HL-60 (cell line): ENCODE data around the gene UBE2Q2.

Experiments
- GABPA ChIP-seq: IDR thresholded peaks from 2 replicates; pipeline ENCODE4 v1.6.1; 2012; ENCODE audit warnings: low read depth
- POLR2AphosphoS5 ChIP-seq: IDR thresholded peaks from 2 replicates; pipeline ENCODE4 v1.6.1; 2012; ENCODE audit warnings: low read depth
- SPI1 ChIP-seq: IDR thresholded peaks from 2 replicates; pipeline ENCODE4 v1.6.1; 2012; ENCODE audit warnings: low read depth, mild to moderate bottlenecking, borderline replicate concordance
- TF ChIP-seq, protein P1 (sequence below): IDR thresholded peaks from one replicate; pipeline ENCODE4 v1.5.1; 2011; ENCODE audit warnings: low read length, control low read depth, inconsistent platforms; ENCODE audit not compliant: insufficient read depth
- TF ChIP-seq, protein P2 (sequence below): IDR thresholded peaks from 2 replicates; pipeline ENCODE4 v1.6.1; 2012; ENCODE audit warnings: low read depth; ENCODE audit not compliant: insufficient replicate concordance

DNA sequence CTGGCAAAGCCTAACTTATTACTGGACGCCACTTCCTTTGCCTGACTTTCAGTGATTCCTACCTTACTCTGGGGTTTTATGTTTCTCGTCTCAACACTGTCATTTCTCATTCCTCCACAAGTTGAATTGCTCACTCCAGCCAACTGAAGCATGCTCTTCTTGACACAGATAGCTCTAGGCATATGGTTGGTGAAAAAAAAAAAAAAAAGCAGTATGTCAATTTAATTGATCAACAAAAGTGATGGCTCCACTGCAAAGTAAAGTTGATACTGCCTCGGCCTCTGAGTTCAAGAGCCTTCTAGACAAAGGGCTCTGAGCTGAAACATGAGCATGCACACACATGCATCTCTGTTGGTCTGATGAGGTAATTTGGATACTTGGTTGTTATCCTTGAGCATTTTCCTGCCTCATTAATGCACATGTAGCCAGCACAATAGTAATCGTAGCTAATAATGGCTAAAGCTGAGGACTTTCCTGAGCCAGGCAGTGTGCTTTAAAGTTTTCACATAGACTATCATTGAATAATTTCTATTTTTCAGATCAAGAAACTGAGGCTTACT lies 21.4 kb upstream of the UBE2Q2 start:
- TF ChIP-seq, protein P1, sequence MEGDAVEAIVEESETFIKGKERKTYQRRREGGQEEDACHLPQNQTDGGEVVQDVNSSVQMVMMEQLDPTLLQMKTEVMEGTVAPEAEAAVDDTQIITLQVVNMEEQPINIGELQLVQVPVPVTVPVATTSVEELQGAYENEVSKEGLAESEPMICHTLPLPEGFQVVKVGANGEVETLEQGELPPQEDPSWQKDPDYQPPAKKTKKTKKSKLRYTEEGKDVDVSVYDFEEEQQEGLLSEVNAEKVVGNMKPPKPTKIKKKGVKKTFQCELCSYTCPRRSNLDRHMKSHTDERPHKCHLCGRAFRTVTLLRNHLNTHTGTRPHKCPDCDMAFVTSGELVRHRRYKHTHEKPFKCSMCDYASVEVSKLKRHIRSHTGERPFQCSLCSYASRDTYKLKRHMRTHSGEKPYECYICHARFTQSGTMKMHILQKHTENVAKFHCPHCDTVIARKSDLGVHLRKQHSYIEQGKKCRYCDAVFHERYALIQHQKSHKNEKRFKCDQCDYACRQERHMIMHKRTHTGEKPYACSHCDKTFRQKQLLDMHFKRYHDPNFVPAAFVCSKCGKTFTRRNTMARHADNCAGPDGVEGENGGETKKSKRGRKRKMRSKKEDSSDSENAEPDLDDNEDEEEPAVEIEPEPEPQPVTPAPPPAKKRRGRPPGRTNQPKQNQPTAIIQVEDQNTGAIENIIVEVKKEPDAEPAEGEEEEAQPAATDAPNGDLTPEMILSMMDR: no peak
- TF ChIP-seq, protein P2, sequence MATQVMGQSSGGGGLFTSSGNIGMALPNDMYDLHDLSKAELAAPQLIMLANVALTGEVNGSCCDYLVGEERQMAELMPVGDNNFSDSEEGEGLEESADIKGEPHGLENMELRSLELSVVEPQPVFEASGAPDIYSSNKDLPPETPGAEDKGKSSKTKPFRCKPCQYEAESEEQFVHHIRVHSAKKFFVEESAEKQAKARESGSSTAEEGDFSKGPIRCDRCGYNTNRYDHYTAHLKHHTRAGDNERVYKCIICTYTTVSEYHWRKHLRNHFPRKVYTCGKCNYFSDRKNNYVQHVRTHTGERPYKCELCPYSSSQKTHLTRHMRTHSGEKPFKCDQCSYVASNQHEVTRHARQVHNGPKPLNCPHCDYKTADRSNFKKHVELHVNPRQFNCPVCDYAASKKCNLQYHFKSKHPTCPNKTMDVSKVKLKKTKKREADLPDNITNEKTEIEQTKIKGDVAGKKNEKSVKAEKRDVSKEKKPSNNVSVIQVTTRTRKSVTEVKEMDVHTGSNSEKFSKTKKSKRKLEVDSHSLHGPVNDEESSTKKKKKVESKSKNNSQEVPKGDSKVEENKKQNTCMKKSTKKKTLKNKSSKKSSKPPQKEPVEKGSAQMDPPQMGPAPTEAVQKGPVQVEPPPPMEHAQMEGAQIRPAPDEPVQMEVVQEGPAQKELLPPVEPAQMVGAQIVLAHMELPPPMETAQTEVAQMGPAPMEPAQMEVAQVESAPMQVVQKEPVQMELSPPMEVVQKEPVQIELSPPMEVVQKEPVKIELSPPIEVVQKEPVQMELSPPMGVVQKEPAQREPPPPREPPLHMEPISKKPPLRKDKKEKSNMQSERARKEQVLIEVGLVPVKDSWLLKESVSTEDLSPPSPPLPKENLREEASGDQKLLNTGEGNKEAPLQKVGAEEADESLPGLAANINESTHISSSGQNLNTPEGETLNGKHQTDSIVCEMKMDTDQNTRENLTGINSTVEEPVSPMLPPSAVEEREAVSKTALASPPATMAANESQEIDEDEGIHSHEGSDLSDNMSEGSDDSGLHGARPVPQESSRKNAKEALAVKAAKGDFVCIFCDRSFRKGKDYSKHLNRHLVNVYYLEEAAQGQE: no peak
- TF ChIP-seq GABPA (no peak), POLR2AphosphoS5 (no peak), SPI1 (no peak)
